Measurements from ENCODE around the gene TMSB15C. TPM values are rescaled to one million over a fixed set of nuclear protein-coding genes. Genes with fewer than 3 reads are reported as not detected.
A peak's percentile ranks its signal among the peaks of the same experiment; 100 is the strongest.
"Not testable (repeated sequence)": the region's sequence is repeated elsewhere in the genome, so short reads cannot be mapped to it uniquely, and the experiment has no call there.

The TMSB15C gene
- 43.2 TPM for total RNA-seq

DNA sequence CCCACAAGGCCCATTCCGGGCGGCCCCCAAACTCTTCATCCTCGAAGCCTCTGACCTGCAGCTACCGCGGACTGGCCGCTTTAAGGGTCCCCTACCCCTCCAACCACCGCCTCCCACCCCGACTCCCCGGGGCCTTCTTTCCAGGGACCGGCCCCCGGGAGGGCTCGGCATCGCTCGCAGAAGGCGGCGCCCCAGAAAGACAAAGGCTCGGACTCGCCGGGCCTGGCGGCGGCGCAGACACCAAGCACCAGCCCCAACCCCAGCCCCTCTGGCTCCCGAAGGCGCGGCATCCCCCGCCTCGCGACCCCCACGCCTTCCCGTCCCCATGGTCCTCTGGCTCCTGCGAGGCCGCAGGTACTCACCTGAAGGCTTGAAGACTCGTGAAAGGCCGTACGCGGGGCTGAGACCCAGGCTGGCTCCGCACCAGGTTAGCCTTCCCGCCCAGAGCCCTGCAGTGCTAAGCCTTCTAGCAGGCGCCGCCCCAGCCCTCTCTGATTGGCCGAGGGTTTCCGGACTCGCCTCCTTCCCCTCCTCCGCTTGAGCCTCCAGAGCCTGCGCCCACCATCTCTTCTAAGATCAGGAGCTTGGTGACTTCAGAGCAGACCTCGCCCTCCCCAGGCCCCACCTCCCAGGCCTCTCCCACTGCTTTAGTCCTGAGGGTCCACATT, at the start of gene TMSB15C:
Gene TMSB15C, minus strand, starts transcription at position 459 of the 668 bp plus-strand sequence.
- FAIRE-seq; DNase-seq (ENCODE audit: low spot score in 2 of 2): not testable (repeated sequence)

DNA sequence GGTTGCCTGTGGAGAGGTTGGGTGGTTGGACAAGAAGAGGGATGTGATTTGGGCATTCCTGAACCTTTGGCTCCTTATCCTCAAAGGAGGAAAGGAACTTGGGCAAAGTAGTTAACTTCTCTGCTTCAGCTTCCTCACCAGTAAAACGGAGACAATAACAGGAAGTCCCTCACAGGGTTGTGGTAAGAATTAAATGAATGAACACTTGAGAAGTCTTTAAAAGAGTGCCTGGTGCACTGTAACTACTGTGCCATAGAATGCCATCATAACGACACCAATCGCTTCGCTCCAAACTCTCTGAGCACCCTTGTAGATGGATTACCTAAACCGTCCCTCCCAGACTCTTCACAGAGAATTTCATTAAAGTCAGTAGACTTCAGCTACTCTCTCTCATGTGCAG, 46.8 kb upstream of the TMSB15C start:
- no peak for FAIRE-seq
- no peak for DNase-seq (ENCODE audit: low spot score in 2 of 2)

DNA sequence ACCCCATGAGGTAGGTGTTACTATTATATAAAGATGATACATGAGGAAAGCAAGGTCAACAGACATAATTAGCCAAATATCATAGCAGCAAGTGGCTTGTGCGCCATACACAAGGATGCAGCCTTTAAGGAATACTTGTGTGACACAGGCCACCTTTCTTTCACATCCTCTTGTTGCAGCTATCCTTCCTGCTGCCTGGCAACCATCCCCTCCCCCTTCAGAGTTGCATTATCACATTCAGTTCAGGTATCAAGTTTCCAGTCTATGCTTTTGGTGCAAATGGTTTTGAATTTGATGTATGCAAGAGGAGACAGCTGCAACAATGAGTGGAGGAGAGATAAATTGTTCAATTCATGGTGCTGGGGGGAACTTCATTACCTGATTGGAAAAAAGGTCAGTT, 42.7 kb upstream of the TMSB15C start:
- FAIRE-seq (no peak), DNase-seq (ENCODE audit: low spot score in 2 of 2) (no peak)

DNA sequence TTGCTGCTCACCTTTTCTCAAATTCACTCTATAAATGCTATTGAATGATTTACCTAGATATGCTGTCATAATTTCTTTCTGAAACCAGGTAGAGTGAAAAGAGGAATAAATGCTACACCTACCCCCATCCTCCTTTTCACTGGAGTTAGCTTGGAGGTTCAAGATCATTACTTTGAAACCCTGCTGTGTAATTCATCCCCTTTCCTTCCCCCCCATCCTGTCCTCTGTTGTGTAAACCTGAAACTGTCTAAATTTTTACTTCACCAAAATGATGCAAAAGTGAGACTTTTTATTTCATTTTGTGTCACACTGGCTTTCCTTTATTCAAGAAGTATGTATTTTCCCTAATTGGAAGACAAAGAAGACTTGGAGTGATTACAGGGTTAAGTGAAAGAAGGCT, 41.7 kb upstream of the TMSB15C start:
- no peak for FAIRE-seq
- DNase-seq (ENCODE audit: low spot score in 2 of 2): no peak

DNA sequence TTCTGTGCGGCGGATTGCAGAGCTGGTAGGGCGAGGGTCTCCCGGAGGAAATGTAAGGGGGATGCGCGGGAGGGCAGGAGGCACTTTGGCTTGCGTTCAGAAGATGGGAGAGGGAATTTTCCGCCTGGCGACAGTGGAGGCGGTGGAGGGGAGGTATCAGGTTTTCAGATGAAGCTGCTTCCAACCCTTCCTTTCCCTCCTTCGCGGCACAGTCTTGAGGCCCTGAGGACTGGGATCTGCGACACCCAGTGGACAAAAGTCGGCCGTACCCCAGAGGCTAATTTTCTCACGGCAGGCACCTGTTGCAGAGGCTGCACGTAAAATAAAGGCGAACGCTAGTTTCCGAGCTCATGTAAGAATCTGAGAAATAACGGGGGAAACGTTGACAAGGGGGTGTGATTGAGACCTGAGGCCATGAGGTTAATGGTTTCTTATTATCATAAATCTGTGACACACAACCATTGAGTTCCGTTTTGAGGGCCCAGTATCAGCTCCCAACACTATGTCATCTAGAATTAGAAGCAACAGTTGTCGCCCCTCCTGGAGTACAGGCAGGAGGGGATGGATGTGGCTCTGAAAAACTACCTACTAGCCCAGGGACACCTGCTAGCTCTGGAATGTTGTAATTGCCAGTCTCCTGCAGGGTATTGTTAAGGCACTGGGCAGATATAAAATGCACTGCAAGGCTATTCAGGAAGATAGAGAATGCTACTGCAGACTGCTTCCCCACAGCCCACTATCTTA, 37.4 kb upstream of the TMSB15C start:
- FAIRE-seq: no peak
- DNase-seq (ENCODE audit: low spot score in 2 of 2): no peak

DNA sequence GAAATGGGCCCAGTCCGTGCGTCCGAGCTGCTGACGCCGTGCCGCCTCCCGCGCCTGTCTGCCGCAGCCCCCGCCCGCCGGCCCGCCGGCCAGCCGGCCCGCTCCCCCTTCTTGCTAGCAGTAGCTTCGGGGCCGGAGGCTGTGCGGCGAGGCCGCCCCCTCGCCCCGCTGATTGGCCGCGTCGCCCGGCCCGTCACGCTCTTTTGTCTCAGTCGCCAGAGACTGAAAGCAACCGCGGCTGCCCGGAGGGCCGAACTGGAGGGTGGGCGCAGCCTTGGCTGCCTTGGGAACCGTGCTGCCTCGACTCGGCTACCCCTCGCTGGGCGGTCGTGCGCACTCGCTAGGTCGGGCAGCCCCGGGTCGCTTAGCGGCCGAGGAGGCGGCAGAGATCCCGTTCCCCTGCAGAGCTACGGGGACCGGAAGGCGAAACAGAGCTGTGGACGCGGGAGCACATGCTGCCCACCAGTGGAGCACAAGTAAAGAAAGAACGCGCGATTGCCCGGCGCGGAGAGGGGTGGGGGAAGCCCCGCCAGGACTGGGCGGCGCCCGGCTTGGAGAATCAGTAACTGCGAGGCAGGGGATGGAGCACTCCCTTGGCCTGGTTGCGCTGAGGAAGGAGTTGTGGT, 36.4 kb upstream of the TMSB15C start, which contains the start of gene ZCCHC18:
Gene ZCCHC18, plus strand, starts transcription at position 198 of the 626 bp plus-strand sequence. CDS start 1,589 bp downstream, outside the sequence.
- peak; percentile 62 to 72 for DNase-seq (ENCODE audit: low spot score in 2 of 2)
- FAIRE-seq: no peak

DNA sequence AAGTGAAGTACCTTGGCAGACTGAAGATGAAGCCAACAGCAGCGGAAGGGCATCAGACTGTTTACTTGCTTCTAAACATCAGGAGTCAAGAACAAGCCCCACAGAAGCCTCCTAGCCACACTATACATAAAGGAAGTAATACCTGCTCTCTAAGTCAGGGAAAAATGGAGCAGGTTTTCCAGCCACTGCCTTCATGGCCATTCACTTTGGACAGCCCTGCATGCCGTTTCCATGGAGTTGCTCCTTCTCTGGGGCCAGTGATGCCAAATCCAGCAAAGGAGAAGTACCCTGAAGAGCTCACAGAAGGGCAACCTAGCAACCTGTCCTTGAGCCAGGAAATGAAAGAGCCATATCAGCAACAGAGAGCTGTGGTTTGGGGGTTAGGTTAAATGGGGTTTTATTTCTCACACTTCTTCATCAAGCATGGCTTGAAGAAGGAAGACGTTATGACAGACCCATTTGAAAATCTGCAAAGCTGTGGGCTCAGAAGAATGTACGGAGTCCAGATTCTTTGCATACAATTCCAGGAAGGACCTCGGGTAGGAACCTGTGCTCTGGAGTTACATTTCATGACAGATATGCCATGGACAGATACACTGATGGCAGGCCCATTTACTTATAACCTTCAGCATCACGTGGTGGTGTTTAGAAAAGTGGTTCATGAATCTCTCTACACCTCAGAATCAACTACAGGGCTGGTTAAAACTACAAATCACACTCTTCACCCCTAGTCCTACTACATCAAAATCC, 34.6 kb upstream of the TMSB15C start:
- FAIRE-seq; DNase-seq (ENCODE audit: low spot score in 2 of 2): not testable (repeated sequence)

DNA sequence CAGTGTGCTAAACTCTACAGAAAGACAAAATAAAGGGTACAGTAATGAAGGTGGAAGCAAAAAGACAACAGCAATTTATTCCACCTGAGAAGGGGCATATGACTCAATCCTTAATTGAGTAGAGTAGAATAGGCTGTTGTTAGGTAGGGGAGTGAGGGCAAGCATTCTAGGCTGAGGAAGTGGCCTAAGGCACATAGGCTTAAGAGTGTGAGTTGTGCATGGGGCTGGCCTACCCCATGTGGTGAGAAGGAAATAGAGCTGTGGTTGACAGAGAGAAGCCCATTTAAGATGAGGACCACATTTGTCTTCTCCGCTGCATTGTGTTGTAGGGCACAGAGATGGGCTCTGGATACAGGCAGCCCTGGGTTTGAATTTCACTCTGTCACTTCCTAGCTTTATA, 32.9 kb upstream of the TMSB15C start:
- DNase-seq (ENCODE audit: low spot score in 2 of 2): no peak
- no peak for FAIRE-seq

DNA sequence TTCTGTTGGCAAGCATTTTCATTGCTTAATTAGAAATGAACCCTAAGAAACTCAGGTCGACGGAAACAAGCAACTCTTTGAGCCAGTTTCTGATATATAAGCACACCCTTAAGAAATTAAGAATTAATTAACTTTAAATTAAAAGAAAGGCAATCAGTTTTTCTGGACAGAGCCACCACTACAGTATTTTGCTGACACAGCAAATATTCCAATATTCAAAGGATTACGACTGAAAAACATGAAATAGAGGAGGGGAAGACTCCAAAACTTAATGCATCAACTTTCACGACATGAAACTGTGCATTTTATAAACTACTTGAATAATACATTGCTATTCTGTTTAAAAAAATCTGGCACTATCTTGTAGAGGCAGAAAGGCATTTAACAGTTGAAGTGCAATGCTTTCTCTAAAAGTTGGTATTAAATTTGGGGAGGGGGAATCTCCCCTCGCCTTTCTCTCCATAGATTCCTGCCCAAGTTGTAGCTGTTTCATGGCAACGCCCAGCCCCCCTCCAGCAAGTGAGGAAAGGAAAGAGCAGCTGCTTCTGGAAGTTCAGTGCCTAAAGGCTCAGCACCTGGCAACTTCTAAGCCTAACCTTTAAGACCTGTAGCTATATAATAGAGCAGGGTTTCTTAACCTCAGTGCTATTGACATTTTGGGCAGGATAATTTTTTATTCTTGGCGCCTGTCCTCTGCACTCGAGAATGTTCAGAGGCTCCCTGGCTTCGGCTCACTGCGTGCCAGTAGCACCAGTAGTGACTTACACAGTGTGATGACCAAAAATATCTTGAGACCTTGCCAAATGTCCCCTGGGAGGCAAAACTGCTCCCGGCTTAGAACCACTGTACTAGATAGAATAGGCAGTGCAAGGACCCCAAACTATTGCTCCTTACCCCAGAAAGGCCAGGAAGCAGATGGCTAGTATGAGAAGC, 29.6 kb upstream of the TMSB15C start:
- FAIRE-seq: no peak

DNA sequence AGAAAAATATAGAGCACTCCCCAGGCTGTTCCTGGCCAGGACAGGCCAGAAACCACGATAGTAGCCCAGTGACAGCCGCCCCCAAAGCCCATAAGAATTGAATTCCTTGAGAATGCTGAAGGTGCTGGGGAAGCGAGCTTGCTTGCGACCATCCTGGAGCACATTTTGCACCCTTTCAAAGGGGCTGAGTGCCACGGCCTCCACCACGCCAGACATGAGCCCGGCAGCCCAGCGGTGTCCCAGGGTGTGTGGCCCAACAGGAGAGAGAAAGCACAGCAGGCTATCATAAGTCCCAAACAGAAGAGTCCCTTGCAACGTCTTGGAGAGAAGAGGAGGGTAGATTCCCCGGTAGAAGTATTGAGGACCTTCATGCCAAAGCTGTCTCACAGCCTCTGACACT, 28.6 kb upstream of the TMSB15C start:
- no peak for FAIRE-seq
- DNase-seq (ENCODE audit: low spot score in 2 of 2): no peak

More for the DNA sequence above, 29.6 kb upstream of the TMSB15C start:
- DNase-seq (ENCODE audit: low spot score in 2 of 2): no peak

DNA sequence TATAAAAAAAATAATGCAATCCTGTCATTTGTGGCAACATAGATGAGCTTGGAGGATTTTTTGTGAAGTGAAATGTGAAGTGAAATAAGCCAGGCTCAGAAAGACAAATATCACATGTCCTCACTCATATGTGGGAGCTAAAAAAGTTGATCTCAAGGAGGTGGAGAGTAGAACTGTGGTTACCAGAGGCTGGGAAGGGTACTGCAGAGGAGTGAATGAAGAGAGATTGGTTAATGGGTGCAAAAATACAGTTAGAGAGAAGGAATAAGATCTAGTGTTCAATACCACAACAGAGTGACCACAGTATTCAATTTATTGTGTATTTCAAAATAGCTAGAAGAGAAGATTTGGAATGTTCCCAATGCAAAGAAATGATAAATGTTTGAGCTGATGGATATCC, 22.9 kb upstream of the TMSB15C start:
- no peak for DNase-seq (ENCODE audit: low spot score in 2 of 2)
- FAIRE-seq: no peak

DNA sequence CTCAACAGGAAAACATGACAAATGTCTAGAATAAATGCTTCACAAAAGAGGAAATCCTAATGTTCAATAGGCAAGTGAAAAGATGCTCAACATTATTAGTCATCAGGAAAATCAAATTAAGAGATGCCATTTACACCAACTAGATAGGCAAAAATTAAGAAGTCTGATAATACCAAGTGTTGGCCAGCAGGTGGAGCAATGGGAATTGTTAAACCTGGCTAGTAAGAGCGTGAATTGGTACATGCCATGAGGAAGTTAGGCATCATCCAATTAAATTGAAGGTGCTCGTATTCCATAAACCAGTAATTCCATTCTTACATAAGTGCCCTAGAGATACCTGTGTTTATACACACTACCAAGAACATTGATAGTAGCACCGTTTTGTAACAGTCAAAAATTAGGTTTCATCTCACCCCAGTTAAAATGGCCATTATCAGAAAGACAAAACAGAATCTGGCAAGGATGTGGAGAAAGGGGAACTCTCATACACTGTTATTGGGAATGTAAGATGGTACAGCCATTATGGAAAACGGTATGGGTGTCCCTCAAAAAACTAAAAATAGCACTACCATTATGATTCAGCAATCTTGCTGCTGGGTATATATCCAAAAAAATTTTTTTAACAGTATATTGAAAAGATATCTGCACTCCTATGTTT, 22.2 kb upstream of the TMSB15C start:
- DNase-seq (ENCODE audit: low spot score in 2 of 2) (peak in 1 of 2 donors; percentile 20), FAIRE-seq (peak; percentile 93)

DNA sequence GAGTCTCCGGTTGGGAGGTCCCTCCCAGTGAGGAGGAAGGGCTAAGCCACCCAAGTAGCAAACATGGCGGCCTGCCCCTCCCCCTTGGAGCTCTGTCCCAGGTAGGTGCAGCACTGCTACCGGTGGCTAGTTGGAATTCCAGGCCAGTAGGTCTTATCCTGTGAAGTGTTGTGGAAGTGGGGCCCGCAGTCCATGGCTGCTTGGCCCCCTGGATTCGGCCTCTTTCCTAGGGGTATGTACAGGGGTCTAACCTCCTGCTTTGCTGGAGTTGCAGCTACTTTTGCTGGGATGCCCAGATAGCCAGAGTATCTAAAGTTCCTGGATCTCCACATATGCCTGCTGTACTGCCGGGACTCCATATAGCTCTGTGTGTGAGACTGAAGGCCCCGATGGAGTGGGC, 9.9 kb upstream of the TMSB15C start:
- FAIRE-seq (no peak), DNase-seq (ENCODE audit: low spot score in 2 of 2) (no peak)

DNA sequence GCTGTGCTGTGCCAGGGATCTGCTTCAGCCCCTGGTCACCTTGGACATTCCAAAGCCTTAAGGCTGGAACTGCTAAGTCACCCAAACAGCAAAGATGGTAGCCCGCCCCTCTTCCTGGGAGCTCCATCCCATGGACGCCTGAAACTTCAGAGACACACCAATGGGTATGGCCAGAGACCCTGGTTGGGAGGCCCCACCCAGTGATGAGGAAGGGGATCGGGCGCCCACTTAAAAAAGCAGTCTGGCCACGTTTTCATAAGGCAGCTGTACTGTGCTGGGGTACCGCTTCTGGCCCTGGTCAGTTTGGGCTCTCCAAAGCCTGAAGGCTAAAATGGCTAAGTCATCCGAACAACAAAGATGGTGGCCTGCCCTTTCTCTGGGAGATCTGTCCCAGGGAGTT, 9.4 kb upstream of the TMSB15C start:
- no peak for FAIRE-seq
- no peak for DNase-seq (ENCODE audit: low spot score in 2 of 2)

DNA sequence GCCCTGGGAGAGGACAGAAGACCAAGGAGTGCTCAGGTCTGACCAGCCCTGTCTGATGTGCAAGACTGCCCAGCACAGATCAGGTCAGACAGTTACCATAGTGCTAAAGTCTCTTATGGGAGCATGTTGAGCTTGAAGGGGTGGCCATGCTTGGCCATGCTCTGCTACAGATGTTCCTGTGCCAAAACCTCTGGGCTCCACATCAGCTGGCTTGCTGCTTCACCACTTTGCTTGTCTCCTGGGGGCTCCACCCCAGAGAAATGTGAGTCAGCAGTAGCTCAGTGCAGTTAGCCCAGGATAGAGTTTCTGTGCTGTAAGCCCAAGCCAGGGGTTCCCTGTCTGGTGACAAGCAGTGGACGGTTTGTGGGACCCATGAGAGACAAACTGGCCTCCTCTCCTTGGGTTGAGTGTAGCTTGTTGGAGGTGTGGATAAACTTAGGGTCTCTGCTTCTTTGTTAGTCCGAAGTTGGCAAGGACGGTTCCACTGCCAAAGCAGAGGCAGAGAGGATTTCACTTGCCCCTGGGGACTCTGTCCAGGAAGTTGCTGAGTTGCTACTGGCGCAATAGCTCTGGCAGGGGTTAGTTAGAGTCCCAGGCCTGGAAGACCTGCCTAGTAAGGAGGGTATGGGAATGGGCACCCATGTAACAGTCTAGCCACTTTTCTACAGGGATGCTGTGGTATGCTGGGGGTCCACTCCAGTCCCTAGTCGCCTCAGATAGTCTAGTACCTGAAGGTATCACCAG, 8.7 kb upstream of the TMSB15C start:
- FAIRE-seq (no peak), DNase-seq (ENCODE audit: low spot score in 2 of 2) (no peak)

DNA sequence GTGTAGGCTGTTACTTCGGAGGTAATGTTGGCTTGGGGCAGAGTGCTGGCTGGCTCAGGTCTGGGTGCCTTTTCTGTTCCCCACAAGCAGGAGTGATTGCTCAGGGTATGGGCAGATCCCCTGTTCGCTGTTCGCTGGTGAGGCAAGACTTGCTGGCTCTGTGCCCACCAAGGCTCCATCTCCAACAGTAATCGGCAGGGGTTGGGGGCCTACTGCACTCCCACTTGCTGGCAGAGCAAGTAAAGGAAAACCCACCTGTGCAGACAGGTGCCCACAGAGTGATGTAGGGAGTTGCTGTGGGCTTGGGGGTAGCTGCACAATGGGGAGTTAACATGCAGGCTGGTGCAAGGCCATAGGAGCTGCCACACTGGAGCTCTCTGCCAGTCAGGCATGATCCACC, 8.0 kb upstream of the TMSB15C start:
- no peak for DNase-seq (ENCODE audit: low spot score in 2 of 2)
- no peak for FAIRE-seq

DNA sequence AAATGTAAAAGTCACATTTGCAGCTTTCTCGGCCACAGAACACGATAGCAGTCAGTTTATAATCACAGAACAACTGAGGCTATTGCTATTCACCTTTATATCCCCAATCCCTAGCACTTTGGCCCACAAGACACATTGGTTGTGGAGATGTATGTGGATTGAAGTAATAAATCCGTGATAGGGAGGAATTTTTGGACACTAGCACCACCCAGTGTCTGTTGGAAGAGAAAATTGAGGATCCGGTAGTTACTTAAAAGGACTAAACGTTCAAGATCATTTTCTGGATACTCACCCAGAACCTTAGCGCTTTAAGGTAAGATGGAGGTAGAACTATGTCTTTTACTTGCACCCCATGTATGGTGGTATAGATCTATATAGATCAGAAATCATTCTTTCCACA, 1.8 kb upstream of the TMSB15C start:
- not testable (repeated sequence) for FAIRE-seq; DNase-seq (ENCODE audit: low spot score in 2 of 2)

DNA sequence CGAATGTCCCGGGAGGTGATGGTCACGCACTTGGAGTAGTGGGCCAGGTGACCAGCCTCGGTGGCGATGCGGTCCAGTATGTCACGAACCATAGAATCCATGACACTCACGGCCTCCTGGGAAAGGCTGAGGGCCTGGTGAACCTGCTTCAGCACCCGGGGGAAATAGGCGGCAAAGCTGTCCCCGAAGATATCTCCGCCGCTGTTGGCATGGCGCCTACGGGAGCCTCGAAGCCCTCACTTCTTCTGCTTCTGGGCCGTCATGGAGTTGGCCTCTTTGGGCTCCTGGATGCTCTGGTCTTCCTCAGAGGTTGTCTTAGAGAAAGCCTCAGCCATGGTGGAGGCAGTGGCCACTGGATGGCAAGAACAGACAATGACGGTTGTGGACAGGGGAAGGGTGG, 13.4 kb downstream of the TMSB15C start:
- FAIRE-seq; DNase-seq (ENCODE audit: low spot score in 2 of 2): not testable (repeated sequence)

All from frontal cortex (tissue), 4 donors.